Measurements from ENCODE around the gene RPL18A. TPM values are rescaled to one million over a fixed set of nuclear protein-coding genes. Genes with fewer than 3 reads are reported as not detected.

Gene RPL18A
- total and polyA plus RNA-seq, 8 donors, result 1,116 to 2,379 (median 1,425) TPM

DNA sequence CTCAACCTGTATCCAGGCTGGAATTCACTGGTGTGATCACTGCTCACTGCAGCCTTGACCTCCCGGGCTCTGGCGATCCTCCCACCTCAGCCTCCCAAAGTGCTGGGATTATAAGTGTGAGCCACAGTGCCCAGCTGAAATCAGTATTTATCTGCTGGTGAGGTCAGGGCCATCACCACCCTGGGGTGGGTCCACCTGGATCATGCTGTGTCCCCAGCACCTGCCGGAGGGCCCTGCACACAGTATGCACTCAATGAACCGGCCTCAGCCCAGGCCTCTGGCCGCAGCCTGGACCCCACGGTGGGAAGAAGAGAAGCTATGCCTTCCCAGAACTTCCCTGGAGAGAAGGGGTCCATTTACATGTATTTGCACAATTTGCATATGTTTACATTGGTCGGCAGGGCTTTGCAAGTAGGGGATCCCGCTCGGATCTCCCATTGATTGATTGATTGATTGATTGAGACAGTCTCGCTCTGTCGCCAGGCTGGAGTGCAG lies 9.5 kb downstream of the RPL18A start:
- Histone ChIP-seq H3K36me3 (peaks cover 0 to under 1% (median 0%) of the 10 kb centered on the region in 3 donors), H3K4me3 (no peak overlapping the region), H3K9me3 (no peaks in the 10 kb centered on the region), H3K4me1 (peaks cover 0 to 5% (median 0%) of the 10 kb centered on the region in 3 donors), H3K27ac (no peak overlapping the region), H3K27me3 (peaks cover 0 to 27% (median 4%) of the 10 kb centered on the region in 4 donors)
- TF ChIP-seq, protein P1, sequence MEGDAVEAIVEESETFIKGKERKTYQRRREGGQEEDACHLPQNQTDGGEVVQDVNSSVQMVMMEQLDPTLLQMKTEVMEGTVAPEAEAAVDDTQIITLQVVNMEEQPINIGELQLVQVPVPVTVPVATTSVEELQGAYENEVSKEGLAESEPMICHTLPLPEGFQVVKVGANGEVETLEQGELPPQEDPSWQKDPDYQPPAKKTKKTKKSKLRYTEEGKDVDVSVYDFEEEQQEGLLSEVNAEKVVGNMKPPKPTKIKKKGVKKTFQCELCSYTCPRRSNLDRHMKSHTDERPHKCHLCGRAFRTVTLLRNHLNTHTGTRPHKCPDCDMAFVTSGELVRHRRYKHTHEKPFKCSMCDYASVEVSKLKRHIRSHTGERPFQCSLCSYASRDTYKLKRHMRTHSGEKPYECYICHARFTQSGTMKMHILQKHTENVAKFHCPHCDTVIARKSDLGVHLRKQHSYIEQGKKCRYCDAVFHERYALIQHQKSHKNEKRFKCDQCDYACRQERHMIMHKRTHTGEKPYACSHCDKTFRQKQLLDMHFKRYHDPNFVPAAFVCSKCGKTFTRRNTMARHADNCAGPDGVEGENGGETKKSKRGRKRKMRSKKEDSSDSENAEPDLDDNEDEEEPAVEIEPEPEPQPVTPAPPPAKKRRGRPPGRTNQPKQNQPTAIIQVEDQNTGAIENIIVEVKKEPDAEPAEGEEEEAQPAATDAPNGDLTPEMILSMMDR (IDR thresholded peaks at IDR 0.05), result no peak
- FAIRE-seq (no peak), ATAC-seq (no peak), DNase-seq (no peak)
- intact Hi-C loops (cut with DNase I), result loop anchor here in 2 of 3 donors (5.0 to 10.0 kb wide), 2 partner anchors 58 to 126 kb away; no protein-coding TSS in a partner anchor
- WGBS, 2 donors, result 33 to 37% methylated on average over 11 of the region's 11 CpGs

DNA sequence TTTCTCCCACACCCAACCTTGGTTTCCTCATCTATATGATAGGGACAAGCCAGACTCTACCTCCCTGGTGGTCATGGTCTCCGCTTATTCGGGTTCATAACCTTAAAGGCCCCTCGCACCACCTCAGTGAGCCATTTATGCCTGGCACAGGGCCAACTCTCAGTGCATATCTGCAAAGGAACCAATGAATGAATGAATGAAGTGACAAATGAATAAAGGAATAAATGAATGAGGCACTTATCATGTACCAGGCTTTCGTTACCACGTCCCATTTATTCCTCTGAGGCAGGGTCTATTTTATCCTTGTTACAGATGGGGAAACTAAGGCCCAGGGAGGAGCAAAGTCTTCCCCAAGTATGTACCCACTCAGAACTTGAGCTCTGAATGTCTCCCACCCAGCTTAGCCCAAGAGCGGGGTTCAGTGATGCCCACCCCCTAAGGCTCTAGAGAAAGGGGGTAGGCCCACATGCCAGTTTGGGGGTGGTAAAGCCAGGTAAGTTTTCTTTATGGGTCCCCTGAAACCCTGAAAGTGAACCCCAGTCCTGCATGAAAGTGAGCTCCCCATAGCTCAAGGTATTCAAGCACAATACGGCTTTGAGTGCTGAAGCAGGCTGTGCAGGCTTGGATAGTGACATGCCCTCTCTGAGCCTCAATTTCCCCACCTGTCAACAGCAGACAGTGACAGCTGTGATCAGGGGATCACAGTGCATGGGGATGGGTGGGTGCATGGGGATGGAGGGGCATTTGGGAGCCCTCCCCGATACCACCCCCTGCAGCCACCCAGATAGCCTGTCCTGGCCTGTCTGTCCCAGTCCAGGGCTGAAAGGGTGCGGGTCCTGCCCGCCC lies 11.5 kb downstream of the RPL18A start:
- no peak for DNase-seq
- no peak for FAIRE-seq

DNA sequence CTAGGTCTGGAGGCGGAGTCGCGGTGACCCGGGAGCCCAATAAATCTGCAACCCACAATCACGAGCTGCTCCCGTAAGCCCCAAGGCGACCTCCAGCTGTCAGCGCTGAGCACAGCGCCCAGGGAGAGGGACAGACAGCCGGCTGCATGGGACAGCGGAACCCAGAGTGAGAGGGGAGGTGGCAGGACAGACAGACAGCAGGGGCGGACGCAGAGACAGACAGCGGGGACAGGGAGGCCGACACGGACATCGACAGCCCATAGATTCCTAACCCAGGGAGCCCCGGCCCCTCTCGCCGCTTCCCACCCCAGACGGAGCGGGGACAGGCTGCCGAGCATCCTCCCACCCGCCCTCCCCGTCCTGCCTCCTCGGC lies 12.2 kb downstream of the RPL18A start, which contains the start of gene SLC5A5:
Gene SLC5A5 (plus strand): TSS at position 68 of the 373 bp plus-strand sequence. CDS start 375 bp downstream, outside the sequence.
- Histone ChIP-seq H3K27ac (no peak within 1 kb of the TSS), H3K4me1 (peaks cover 0 to 5% (median 0%) of the 10 kb centered on the region in 3 donors), H3K36me3 (no peaks in the 10 kb centered on the region), H3K27me3 (peaks cover 0 to 27% (median 4%) of the 10 kb centered on the region in 4 donors), H3K9me3 (no peaks in the 10 kb centered on the region), H3K4me3 (no peak within 1 kb of the TSS)
- TF ChIP-seq, protein P1 (IDR thresholded peaks at IDR 0.05), result no peak
- FAIRE-seq, result no peak
- intact Hi-C loops (cut with DNase I), result loop anchor here in 2 of 3 donors (5.0 to 10.0 kb wide), 2 partner anchors 53 to 60 kb away; partner anchors contain the start of gene CCDC124 (in 1 of the 2)
- DNase-seq, result no peak
- WGBS, 2 donors, result 2 to 12% methylated on average over 18 to 26 of the region's 26 CpGs
- ATAC-seq, result no peak

More for the DNA sequence above, 11.5 kb downstream of the RPL18A start:
- Histone ChIP-seq H3K4me3 (no peak overlapping the region), H3K27ac (no peak overlapping the region), H3K4me1 (peaks cover 0 to 5% (median 0%) of the 10 kb centered on the region in 3 donors), H3K36me3 (no peaks in the 10 kb centered on the region), H3K9me3 (no peaks in the 10 kb centered on the region), H3K27me3 (peaks cover 0 to 27% (median 4%) of the 10 kb centered on the region in 4 donors)
- TF ChIP-seq, protein P1 (IDR thresholded peaks at IDR 0.05), result no peak
- ATAC-seq, result no peak
- intact Hi-C loops (cut with DNase I), result loop anchor here in 2 of 3 donors (5.0 to 10.0 kb wide), 2 partner anchors 54 to 61 kb away; partner anchors contain the start of gene CCDC124 (in 1 of the 2)
- WGBS, 2 donors, result 52 to 63% methylated on average over 9 to 10 of the region's 10 CpGs

GRCh38 chr19:17872251-17873001 lies 12.7 kb downstream of the RPL18A start:
- Histone ChIP-seq H3K36me3 (no peaks in the 10 kb centered on the region), H3K4me1 (peaks cover 0 to 5% (median 0%) of the 10 kb centered on the region in 3 donors), H3K9me3 (no peaks in the 10 kb centered on the region), H3K27ac (no peak overlapping the region), H3K27me3 (peaks cover 0 to 27% (median 4%) of the 10 kb centered on the region in 4 donors), H3K4me3 (no peak overlapping the region)
- peak in 1 of 6 donors; percentile 72 for DNase-seq
- no peak for FAIRE-seq
- WGBS, 2 donors, result 11 to 12% methylated on average over 60 to 61 of the region's 61 CpGs
- TF ChIP-seq, protein P1 (IDR thresholded peaks at IDR 0.05), result no peak
- intact Hi-C loops (cut with DNase I), result loop anchor here in 2 of 3 donors (5.0 to 10.0 kb wide), 2 partner anchors 52 to 60 kb away; partner anchors contain the start of gene CCDC124 (in 1 of the 2)
- peak in 1 of 4 donors; percentile 5 for ATAC-seq

All from pancreas (tissue), 10 donors.